Osteocyte (in vitro differentiated cells): ENCODE measurements around the gene DUOXA1. TPM values are rescaled to one million over a fixed set of nuclear protein-coding genes. Genes with fewer than 3 reads are reported as not detected.
A peak's percentile ranks its signal among the peaks of the same experiment; 100 is the strongest.

Source experiments
- DNase-seq: peaks from one replicate; pipeline ENCODE4 v3.0.0; 2021; ENCODE audit warnings: mixed read lengths; ENCODE audit not compliant: unreplicated experiment; ENCODE audit errors: extremely low spot score
- H3K27ac Mint-ChIP-seq: one replicate; pipeline ENCODE4 v1.8.0; 2021; ENCODE audit warnings: mild to moderate bottlenecking, mixed read lengths; ENCODE audit not compliant: unreplicated experiment
- H3K27me3 Mint-ChIP-seq: one replicate; pipeline ENCODE4 v1.8.0; 2021; ENCODE audit warnings: mixed read lengths; ENCODE audit not compliant: unreplicated experiment
- H3K36me3 Mint-ChIP-seq: one replicate; pipeline ENCODE4 v1.8.0; 2021; ENCODE audit warnings: mixed read lengths; ENCODE audit not compliant: unreplicated experiment
- H3K4me1 Mint-ChIP-seq: one replicate; pipeline ENCODE4 v1.8.0; 2021; ENCODE audit warnings: mixed read lengths; ENCODE audit not compliant: unreplicated experiment
- H3K4me3 Mint-ChIP-seq: one replicate; pipeline ENCODE4 v1.8.0; 2021; ENCODE audit warnings: mild to moderate bottlenecking, moderate library complexity, mixed read lengths; ENCODE audit not compliant: unreplicated experiment
- H3K9me3 Mint-ChIP-seq: one replicate; pipeline ENCODE4 v1.8.0; 2021; ENCODE audit warnings: mixed read lengths; ENCODE audit not compliant: unreplicated experiment
- total RNA-seq: library from RNA; stranded (reverse); gene quantifications from 2 replicates; pipeline ENCODE4 v1.2.1, GENCODE V29; 2021
- TF ChIP-seq, protein P1 (sequence below): fragments of 200-600 bp; sonication (generic); IDR thresholded peaks from 2 replicates; pipeline ENCODE4 v1.5.0; 2021; ENCODE audit warnings: antibody characterized with exemption, mild to moderate bottlenecking, moderate library complexity

The DUOXA1 gene
- total RNA-seq, 1 donor from 2014 or later = not detected

DNA sequence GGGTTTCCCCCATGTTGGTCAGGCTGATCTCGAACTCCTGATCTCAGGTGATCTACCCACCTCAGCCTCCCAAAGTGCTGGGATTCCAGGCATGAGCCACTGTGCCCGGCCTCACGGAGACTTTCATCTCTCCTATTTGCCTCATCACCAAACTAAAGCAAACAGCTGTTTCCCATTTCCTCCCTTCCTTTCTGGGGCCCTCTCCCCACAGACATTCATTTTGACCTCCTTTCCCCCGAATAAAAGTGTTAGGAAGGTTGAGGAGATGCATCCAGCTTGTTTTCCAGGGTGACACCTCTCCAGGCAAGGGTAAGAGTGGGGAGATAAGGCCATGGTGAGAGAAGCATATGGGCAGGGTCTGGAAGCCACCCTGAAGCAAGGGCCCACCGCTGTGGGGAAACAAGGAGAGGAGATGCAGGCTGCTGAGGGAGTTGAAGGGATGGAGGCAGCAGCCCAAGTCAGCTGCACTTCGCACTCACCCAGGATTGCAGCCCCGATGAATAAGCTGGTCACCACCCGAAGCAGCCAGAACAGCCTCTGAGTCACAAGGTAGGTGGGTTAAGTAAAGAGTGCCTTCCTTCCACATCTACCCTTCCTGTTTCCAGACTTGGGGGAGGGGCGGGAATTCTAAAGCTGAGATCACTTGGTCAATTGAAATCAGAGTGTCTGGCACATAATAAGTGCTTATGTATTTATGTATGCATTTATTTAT, 7.8 kb downstream of the DUOXA1 start:
- TF ChIP-seq, protein P1, sequence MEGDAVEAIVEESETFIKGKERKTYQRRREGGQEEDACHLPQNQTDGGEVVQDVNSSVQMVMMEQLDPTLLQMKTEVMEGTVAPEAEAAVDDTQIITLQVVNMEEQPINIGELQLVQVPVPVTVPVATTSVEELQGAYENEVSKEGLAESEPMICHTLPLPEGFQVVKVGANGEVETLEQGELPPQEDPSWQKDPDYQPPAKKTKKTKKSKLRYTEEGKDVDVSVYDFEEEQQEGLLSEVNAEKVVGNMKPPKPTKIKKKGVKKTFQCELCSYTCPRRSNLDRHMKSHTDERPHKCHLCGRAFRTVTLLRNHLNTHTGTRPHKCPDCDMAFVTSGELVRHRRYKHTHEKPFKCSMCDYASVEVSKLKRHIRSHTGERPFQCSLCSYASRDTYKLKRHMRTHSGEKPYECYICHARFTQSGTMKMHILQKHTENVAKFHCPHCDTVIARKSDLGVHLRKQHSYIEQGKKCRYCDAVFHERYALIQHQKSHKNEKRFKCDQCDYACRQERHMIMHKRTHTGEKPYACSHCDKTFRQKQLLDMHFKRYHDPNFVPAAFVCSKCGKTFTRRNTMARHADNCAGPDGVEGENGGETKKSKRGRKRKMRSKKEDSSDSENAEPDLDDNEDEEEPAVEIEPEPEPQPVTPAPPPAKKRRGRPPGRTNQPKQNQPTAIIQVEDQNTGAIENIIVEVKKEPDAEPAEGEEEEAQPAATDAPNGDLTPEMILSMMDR = no peak
- H3K9me3 Mint-ChIP-seq = no peaks in the 10 kb centered on the region
- H3K4me3 Mint-ChIP-seq = no peak overlapping the region
- peaks cover 6% of the 10 kb centered on the region for H3K4me1 Mint-ChIP-seq
- H3K36me3 Mint-ChIP-seq = no peaks in the 10 kb centered on the region
- DNase-seq = no peak
- no peak overlapping the region for H3K27ac Mint-ChIP-seq
- peaks cover 28% of the 10 kb centered on the region for H3K27me3 Mint-ChIP-seq

DNA sequence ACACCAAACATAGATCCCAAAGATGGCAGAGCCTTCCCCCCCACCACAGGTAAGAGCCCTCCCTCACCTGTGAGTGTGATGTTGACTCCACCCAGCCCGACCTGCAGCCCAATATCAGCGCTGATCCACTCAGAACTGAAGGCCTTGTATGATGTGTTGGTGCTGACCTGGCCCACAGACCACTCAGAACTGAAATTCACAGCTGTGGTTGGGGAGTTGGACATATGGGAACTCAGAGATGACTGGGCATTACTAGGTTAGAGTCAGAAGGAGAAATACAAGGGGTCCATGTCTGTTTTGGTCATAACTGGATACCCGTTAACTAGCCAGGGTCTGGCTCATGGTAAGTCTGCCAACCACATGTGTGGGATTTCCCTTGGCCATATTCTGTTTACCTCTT, 8.7 kb downstream of the DUOXA1 start:
- Mint-ChIP-seq H3K9me3 (no peaks in the 10 kb centered on the region), H3K36me3 (no peaks in the 10 kb centered on the region), H3K4me3 (no peak overlapping the region), H3K27ac (no peak overlapping the region), H3K27me3 (peaks cover 20% of the 10 kb centered on the region), H3K4me1 (peaks cover 6% of the 10 kb centered on the region)
- TF ChIP-seq, protein P1 = no peak
- DNase-seq = no peak

DNA sequence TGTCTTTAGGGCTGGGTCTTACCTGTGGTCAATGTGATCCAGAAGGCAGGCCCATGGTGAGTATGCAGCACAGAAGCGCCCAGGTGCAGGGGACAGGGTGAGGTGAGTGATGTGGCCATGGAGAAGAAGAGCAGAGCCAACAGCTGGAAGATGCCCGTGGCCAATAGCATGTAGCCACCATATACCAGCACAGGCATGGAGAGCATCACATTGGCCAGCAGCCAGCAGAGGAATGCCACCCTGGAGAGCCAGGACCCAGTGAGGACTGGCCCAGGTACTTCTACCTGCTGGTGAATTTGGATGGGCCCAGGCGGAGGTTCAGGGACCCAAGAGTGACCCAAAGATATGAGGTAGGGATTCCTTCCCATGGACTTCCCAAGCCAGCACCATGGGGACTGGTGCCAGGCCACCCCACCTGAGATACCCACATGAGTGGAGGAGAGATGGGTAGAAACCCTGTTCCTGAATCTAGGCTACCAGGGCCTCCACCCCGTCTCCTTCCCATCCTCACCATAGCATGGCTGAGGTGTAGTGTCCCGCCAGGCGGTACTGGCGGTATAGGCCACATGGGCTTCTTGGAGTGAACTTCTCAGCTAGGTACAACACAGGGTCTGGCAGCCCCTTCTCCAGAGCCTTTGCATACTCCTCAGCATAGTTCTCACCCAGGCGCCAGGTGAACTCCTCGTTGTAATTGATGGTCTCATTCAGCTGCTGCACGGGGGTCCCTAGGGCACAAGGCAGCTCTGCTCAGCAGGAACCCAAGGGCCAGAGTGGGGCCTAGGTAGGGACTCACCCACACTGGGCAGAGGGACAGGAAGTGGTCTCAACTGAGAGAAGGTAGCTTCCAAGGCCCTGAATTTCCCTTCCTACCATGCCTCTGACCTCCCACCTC, 9.4 kb downstream of the DUOXA1 start:
- H3K4me3 Mint-ChIP-seq = no peak overlapping the region
- H3K36me3 Mint-ChIP-seq = no peaks in the 10 kb centered on the region
- H3K4me1 Mint-ChIP-seq = peaks cover 6% of the 10 kb centered on the region
- peaks cover 19% of the 10 kb centered on the region for H3K27me3 Mint-ChIP-seq
- no peak for DNase-seq
- no peaks in the 10 kb centered on the region for H3K9me3 Mint-ChIP-seq
- TF ChIP-seq, protein P1 = no peak
- H3K27ac Mint-ChIP-seq = no peak overlapping the region

DNA sequence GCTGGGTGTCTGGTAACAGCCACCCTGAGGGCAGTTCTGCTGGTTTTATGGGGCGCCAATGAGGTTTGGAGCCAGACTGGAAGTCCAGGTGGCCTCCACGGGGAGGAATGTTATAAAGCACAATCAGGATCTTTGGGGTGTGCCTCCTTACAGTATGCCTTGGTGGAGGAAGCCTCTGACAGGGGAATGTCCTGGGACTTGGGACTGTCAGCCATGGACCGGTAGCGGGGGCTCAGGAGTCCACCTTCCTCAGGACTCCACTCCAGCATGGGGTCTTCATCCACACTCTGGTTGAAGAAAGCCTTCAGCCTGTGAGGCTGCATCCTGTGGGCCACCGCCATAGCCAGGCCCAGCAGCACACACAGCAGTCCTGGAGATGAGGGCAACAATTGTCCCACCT, 10.7 kb downstream of the DUOXA1 start:
- Mint-ChIP-seq H3K27ac (no peak overlapping the region), H3K9me3 (no peaks in the 10 kb centered on the region), H3K4me3 (no peak overlapping the region), H3K27me3 (peaks cover 23% of the 10 kb centered on the region), H3K36me3 (no peaks in the 10 kb centered on the region), H3K4me1 (peaks cover 6% of the 10 kb centered on the region)
- TF ChIP-seq, protein P1 = no peak
- DNase-seq = no peak

DNA sequence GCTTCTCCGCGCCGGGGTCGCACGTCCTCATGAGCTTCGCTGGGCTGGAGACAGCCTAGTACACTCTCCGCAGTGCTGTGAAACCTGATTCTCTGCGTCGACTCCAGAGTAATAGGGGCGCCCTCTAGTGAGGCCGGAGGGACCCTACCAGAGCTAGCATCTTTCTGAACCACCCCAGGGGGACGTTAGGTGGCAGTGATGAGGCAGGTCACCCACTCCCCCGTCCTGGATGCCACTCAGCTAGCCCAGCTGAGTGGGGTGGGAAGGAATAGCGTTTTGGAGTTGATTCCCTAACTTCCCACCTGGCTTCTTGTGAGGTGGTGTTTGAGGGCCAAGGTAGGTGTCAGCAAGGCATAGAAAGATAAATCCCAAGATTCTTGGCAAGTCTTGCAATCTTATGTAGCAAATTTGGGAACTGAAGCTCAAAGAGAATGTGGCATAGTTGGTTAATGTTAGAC, 11.5 kb downstream of the DUOXA1 start:
- H3K4me1 Mint-ChIP-seq = peaks cover 7% of the 10 kb centered on the region
- no peak overlapping the region for H3K27ac Mint-ChIP-seq
- TF ChIP-seq, protein P1 = peak; percentile 99
- peak; percentile 95 for DNase-seq
- peak overlapping the region; percentile 24 for H3K4me3 Mint-ChIP-seq
- no peaks in the 10 kb centered on the region for H3K9me3 Mint-ChIP-seq
- no peaks in the 10 kb centered on the region for H3K36me3 Mint-ChIP-seq
- H3K27me3 Mint-ChIP-seq = peaks cover 30% of the 10 kb centered on the region
